NCI-H510A (cell line): ENCODE data around the gene FGL2.
"Not testable (repeated sequence)": the region's sequence is repeated elsewhere in the genome, so short reads cannot be mapped to it uniquely, and the experiment has no call there.

Experiments used
- DNase-seq: peaks from one replicate; lab custom pipeline; 2025; lab: John Stamatoyannopoulos, UW

The FGL2 gene

DNA sequence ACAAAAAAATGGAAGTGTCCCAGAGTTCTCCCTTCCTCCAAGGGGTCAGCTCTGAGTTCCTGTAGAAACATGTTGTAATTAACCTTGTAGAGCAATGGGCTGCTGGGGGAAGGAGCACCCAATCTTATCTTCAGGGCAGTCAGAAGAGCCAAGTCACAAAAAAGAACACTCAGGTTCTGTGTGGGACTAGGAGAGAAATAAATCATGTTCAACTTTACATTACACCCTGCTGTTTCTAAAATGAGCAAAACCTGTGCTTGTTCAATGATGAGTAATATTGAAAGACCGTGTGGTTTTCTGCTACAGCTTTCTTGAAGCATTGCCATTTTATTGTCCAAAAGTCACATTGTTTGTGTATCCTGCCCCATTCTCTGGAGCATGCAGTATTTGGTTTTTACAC, 42.6 kb downstream of the FGL2 start:
- DNase-seq: not testable (repeated sequence)

DNA sequence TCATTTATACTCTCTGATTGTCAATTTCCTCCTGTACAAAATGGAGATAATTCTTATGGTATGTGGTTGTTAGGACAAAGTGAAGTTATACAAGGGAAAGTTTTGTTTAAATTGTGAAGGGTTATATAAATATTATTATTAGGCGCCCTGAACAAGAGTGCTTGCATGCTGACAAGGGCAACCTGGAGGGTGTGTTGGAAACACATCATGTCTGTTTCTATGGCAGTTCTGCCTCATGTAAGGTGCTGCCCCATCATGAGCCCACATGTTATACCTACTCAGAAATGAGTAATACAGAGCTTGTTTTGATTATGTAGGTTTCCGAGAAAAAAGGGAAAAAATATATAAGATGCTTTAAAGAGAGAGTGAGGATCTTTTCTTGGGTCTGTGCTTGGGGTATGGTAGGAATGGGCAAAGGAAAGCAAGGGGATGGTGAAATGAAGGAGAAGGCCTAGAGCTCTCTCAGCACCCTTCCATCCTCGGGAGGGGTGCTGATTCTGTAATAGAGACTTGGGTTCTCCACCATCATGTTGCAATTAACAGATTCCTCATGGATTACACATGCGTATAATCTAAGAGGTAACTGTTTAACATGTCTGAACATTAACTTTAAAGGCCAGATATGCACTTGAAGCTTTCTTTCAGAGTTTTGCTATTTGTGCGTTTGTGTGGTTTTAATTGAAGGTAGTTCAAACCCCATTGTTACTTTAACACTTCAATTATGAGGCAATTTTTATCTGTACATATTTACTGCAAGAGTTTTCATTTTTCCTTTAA, 43.8 kb downstream of the FGL2 start:
- not testable (repeated sequence) for DNase-seq

DNA sequence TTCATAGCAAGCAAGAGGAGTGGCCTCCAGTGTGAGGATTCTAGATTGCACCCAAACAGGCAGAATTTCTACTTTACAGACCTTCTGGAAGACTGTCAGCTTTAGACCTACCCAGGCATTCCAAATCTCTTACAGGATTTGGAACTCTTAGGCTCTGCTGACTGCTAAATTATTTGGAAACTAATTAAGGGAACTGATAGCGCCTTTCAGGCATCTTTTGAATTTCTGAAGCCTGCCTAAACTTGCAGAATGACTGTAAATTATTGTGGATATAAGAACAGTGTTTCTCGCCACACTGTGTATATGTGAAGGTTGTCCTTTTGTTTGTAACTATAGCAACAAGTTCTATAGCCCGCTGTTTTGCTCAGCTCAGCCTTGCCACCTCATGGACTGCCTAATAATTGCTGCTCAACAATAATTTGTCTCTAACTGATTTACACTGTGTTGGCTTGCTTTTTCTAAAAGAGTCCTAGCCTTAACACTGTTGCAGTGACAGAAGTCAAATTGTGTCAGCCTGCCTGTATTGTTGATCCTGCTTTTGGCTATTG, 44.6 kb downstream of the FGL2 start:
- DNase-seq: not testable (repeated sequence)

DNA sequence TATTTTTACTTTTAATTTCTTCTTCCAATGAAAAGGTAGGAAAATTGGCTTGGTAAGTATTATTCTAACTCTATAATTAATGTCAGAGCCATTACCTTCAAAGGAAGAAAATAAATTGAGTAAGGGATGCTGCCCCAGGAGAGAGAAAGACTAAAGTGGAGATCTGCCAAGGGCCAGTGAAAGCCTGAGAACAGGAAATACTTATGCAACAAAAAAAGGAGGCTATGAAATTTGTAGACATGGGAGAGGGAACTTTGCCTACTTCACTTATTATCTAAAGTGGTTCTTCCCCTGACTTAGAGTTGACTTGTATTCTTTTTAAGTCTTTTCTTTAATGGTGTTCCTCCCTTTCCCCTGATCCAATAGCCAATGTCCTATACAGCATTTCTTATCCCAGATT, 47.4 kb downstream of the FGL2 start:
- DNase-seq: not testable (repeated sequence)
